HG02973 (cell line): Measurements from ENCODE around the gene MCM3AP.
"Not testable (repeated sequence)": the region's sequence is repeated elsewhere in the genome, so short reads cannot be mapped to it uniquely, and the experiment has no call there.

Source experiments
- ATAC-seq: cut with Tn5 transposase; IDR thresholded peaks from one replicate; pipeline ENCODE4 v1.9.1; 2021; ENCODE audit warnings: moderate library complexity; ENCODE audit not compliant: unreplicated experiment

Gene MCM3AP

DNA sequence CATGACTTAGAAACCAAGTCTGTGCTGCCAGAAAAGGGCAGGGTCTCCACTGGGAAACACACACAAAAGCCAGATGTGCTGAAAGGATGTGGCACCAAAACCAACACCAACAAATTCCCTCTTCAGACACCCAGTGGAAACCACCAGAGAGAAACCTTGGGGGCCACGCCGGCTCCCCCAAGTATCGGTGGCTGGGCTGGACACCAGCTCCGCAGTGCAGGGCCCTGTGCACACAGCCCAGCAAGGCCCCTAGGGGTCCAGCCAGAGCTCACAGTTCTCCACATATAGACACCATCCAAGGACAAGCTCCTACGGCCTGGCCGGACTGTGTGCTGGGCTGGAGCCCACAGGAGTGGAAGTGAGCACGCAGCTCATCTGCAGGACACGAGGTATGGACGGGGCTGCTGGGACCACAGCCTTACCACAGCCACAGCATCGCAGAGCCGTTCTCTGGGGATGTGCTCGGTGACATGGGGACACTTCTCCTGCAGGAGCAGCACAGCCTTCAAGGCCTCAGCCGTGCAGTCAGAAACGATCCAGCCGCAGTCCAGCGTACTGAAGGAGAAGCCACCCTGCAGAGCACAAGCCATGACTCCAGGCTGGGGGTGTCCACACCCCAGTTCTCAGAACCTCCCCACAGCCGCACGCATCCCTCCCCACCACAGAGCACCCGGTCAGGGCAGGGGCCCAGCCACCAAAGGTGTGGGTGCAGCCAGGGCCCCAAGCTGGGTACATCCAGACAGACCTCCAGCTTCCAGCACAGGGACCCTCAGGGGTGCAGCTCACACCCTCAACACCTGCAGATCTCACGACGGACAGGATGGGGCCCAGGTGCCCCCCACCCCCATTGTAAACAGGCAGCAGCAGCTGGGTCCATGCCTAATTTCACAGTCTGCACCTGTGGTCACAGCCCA lies 78.1 kb downstream of the MCM3AP start:
- no peak for ATAC-seq

DNA sequence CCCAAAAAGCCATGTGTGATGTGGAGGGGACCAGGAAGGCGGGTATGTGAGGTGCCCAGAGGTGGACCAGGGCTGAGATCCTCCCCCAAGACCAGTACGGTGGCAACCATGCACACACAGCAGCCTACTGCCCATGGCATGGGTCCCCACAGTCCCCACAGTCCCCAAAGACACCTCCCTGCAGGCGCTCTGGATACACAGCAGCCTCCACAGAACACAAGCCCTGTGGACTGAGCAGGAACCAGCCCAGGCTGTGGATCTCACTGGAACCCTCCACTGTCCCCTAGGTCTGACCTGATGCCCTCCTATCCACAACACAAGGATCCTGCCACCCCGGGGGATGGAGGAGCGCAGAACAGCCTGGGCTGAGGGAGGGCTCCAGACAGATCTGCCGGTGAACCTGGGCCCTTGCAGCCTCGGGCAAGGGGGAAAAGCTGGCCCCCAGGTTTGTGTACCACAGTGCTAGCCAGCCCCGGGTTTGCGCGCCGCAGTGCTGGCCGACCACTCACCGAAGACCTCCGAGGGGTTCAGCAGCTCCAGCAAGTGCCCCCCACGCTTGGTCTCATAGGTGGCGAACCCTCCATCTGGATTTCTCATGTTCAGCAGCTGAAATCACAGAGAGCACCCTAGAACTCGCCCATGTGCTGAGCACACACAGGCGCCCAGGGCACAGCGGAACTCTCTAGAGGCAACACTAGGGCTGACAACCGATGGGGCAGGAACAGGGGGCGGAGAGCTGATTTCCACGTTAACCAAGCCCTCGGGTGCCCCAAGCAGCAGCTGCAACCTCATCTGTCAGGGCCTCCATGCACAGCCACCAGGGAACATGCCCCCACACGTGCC lies 79.0 kb downstream of the MCM3AP start:
- ATAC-seq, result no peak

DNA sequence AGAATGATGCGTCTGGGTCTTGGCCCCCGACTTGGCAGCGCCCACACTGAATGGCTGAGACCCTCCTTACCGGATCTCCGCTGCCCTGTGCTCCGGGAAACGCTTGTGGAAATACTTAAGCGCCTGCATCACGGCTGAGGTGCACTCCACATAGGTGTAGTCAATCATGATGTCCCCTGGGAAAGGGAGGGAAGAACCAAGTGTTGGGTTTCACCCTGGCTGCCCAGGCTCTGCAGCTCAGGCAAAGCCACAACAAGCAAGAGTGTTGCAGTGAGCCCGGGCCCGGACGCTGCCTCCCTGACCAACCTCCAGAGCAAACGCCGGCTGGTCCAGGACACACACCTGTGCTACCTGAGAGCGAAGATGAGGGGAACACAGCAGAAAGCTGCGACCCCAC lies 79.6 kb downstream of the MCM3AP start:
- ATAC-seq, result no peak

DNA sequence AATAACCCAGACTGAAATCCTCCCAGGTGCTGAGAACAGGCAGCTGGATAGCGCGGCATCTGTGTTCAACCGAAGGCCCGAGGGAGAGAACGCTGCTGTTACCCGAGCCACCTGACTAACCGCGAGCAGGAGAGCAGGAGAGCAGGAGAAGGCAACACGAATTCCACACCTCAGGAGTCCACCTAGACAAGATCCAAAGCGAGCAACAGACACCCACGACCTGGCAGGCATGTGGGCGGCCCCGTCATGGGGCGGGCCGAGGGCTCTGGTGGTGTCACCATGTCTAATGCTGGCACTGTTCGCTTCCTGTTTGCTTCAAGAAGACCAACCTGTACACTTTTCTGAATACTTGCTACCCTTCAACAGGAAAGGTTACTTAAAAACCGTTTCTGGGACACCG lies 80.2 kb downstream of the MCM3AP start:
- ATAC-seq, result no peak

DNA sequence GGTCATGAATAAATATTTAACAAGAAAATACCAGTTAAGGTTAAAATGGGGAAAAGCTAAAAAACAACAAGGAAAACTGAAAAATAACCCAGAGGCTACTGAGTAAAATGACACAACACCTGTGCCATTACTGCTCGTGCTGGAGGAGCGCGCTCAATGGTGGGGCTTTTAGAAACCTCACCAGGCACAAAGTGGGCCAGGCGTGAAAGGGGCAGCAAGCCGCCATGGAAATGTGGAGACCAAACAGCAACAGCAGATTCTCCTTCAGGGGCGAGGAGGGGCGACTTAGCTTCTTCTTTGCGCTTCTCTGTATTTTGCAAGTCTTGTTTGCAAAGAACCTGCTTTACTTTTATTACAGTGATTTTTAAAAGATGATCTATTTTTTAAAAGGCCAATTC lies 82.2 kb downstream of the MCM3AP start:
- ATAC-seq, result no peak

DNA sequence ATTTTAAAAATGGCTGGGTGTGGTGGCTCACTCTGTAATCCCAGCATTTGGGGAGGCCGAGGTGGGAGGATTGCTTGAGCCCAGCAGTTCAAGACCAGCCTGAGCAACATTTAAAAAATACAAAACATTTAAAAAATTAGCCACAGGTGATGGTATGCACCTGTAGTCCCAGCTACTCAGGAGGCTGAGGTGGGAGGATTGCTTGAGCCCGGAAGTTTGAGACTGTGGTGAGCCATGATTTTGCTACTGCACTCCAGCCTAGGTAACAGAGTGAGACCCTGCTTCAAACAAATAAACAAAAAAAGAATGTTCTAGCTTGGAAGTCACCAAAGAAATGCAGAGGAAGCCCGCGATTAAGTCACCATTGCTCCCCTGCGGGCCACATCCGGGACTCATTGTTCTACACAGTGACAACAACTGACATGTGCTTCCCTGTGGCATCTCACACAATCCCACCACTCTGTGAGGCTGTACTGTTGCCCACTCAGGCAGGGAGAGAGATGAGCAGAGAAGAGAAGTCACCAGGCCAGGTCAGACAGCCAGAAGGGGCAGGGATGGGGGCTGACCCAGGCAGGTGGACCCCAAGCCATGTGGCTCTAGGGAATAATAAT lies 82.7 kb downstream of the MCM3AP start:
- no peak for ATAC-seq

DNA sequence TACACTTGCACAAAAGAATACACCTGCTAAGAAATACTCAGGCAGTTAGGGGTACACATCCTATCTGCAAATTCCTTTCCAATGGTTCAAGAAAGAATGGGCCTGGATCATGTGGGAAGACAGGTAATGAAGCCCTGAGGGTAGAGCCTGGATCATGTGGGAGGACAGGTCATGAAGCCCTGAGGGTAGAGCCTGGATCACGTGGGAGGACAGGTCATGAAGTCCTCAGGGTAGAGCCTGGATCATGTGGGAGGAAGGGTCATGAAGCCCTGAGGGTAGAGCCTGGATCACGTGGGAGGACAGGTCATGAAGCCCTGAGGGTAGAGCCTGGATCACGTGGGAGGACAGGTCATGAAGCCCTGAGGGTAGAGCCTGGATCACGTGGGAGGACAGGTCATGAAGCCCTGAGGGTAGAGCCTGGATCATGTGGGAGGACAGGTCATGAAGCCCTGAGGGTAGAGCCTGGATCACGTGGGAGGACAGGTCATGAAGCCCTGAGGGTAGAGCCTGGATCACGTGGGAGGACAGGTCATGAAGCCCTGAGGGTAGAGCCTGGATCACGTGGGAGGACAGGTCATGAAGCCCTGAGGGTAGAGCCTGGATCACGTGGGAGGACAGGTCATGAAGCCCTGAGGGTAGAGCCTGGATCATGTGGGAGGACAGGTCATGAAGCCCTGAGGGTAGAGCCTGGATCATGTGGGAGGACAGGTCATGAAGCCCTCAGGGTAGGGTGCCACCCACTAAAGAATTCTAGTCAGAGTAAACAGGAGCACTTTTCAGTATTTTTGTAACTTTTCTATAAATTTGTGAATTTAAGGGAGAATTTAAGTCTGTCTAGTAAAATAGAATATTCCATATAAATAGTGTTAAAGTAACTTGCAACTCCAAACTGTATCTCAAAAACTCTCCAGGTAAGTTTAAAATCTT lies 84.3 kb downstream of the MCM3AP start:
- not testable (repeated sequence) for ATAC-seq

DNA sequence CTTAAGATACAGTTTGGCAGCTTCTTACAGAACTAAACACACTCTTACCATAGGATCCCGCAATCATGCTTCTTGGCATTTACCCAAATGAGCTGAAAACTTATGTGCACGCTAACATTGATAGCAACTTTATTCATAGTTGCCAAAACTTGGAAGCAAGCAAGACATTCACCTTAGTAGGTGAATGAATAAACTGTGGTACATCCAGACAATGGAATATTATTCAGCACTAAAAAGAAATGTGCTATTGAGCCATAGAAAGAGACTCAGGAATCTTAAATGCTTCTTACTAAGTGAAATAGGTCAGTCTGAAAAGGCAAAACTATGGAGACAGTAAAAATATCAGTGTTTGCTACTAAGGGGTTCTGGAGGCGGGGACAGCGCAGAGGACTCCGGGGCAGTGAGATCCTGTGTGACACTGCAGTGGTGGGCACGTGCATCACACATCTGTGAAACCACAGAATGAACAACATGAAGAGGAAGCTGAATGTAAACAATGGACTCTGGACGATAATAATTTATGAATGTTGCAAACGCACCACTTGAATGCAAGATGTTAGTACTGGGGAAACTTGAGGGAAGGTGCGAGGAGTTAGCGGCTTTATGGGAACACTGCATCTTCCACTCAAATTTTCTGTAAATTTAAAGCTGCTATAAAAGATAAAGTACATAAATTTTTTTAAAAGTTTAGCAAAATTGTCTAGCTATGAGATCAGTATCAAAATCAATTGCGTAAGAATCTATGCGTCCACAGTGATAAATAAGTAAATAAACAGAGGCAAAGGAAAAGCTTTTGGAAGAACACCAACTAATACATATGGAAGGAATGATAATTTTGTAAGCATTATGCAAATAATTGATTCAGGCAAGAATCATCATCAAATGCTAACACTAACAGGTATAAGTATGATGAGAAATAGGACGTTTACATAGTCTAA lies 85.7 kb downstream of the MCM3AP start:
- no peak for ATAC-seq

DNA sequence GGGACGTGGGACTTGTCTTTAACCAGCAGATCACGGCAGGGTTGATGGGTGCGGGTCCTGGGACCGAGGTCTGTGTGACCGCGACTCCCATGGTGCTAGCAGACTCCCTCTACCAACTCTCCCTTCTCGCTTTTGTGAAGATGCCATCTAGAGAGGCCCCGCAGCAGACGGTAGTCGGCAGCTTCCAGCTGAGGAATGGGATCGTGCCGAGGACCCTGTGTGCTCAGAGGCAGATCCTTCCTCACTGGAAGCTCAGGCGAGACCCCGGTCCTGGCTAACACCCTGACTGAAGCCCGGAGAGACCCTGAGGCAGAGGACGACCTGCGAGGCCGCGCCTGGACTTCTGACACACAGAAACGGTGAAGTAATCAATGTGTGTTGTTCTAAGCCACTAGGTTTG lies 88.7 kb downstream of the MCM3AP start:
- no peak for ATAC-seq

DNA sequence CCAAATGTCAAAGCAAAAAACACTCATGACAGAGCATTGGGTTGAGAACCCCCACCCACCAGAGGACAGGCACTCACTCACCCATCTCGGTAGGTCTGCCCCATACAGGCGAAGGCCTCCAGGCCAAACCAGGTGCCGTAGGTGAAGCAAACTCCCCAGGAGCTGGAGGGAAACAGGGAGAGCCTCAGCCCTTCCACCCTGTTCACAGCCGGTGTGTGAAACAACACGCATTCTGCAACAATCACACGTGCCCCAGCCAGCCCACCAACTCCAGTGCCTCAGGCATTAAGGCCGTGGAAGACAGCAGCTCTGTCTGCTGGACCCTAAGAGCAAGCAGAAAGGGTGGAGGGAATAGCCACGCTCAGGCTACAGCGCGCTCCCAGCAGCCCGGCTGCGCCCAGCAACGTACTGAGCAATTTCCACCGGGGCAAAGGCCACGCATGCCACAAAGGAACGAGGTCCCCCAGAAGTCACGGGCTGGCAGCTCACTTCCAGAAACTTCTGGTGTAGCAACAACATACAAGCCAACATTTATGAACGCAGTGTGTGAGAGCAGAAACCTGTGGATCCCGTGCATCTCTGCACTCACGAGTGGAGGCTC lies 89.7 kb downstream of the MCM3AP start:
- no peak for ATAC-seq

DNA sequence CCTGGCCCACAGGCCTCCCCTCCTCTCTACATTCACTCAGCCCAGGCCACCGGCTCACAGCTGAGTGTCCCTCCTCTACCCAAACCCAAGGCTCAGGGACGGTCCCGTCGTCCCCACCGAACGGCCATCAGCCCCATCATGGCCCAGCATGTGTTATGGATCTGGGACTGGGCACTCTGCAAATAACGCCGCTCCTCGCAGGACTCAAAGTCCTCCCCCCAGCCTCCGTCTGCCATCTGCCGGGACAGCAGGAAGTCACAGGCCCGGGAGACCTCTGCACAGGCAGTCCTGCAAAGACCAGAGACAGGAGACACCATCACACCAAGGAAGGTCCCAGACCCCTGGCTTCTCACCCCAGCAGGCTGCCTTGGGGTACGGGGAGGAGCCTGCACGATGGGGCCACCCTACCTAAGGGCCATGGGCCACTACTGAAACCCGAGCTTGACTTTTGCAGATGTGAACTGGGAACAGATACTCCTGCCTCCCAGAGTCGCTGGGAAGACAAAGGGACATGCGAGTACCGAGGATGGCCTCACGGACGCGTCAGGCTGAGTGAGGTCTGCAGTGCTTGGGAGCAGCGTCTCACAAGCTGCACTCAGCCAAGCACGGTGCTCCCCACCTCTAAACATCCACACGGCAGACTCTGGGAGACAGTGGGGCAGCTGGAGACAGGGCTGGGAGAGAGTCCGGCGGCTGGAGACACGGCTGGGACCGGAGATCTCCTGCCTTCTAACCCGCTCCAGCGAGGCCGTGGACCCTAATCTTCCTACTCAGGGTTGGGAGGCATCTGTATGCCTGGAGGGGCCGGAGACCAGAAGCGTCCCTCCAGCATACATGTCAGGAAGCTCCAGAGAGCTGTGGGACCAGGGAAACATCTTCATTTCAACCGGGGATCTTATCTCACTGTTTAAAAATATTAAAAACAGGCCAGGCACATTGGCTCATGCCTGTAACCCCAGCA lies 90.8 kb downstream of the MCM3AP start:
- no peak for ATAC-seq

DNA sequence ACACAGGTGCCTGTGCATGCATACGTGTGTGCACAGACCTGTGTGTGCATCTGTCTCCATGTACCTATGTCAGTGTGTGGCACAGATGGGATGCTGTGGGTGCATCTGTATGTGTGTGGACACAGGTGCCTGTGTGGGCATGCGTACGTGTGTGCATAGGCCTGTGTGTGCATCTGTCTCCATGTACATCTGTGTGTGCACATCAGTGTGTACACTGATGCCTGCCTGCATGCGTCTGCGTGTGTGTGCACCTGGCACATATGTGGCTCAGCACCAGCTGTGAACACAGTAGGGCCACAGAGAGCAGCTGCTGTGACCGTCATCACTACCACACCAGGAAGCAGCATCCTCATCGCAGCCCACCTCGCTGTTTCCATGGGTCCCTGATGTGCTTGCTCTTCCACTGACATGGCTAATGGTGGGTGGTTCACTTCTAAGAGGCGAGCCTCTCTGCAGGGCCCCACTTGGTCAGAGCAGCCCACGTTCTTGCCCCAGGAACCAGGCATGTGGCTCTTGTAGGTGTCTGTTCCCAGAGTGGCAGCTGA lies 91.5 kb downstream of the MCM3AP start:
- no peak for ATAC-seq

DNA sequence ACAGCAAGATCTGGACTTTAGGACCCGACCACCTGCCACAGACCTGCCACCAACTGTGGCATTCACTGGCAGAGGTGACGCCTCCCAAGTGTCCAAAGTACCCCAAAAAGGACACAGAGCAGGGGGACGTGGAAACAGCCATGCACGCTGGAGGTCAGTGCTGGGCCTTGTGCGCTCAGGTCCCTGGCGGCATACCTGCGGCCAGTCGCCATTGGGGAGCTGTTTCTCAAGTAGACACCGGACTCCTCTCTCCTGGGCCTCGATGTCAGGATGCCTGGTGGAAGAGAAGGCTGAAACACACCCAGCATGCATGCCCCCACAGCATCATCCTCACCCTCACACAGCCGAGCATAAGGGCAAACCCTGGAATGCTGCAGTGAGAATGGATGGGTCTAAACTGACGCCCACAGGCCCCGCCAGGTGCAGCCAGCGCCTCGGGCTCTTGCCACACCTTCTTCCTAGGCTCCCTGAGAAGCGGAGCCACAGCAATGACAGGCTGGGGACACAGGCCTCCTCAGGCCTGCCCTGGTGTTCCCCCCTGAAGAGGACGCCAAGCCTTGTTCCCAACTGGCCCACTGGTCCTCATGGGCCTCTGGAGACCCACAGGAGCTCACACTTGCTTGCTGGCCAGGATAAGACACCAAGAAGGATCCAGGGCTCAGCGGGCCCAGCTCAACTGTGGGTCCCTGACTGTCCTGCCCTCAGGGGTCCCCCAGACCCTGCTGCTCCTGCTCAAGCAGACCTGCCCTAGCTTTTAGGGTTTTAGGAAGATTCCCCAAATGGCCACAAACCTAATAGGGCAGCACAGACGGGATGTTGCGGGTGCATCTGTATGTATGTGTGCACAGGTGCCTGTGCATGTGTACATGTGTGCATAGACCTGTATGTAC lies 93.5 kb downstream of the MCM3AP start:
- no peak for ATAC-seq

DNA sequence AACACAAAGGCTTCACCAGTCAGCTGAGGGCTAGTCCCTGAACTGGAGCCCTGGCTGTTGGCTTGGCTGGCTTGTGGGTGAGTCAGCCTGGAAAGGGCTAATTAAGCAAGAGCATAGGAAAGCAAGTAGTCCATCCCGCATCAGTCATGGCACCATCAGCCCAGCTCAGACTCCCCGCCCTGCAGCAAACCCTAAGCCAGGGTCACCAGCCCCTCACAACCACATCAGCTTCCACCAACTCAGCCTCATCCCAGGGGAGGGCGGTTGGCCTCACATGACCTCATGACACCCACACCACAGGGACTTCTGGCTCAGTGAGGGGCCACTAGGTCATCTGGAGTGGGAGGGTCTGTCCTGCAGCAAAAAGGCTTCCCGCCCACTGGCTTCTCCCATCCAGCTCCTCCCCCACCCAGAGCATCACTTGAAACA lies 94.1 kb downstream of the MCM3AP start:
- no peak for ATAC-seq

DNA sequence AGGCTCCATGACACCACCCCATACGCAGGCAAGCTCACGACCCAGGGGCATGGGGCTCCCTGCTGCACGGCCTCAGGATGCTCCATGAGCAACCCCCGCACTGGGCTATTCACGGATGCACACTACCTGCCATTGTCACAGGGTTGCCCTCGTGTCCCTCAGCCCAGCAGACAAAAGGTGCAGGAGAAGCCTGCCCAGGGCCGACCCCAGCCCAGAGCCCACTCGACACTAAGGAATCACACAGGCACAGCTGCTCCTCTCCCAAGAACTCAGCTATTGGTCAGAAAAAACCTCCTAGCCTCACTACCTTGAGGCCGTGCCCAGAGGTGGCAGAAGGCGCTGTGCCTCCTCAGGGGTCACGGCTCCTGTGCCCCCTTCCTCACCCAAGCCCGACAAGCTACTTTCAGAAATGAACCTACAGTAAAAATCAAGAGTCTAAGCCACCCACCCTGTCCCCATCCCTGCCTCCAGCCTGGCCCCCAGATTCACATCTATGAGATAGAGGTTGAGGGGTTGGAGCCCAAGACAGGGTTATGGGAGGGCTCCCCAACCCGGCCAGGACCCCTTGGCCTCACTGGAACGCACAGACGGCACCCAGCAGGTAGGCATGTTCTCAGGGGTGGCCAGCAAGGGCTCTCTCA lies 94.8 kb downstream of the MCM3AP start:
- ATAC-seq, result no peak

DNA sequence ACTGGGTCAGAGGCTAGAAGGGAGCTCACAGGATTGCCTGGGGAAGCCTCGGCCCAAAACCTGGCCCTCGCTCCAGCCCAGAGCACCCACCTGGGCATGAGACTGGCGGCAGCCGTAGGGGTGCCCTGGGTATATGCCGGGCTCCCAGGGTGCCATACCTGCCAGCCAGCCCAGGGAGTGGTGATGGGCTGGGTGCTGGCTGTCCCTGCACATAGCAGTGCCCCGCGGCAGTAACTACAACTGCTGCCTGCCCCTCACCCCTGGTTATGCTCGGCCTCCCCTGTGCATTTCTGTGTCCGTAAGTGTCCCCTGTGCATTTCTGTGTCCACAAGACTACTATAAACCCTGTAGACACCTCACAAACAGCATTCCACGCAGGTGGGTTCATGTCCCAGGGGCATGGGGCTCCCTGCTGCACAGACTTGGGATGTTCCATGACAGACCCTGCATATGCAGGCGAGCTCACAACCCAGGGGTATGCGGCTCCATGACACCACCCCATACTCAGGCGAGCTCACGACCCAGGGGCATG lies 95.4 kb downstream of the MCM3AP start:
- no peak for ATAC-seq
